HG02885 (cell line): ENCODE data around the gene ZNF627.
"Not testable (repeated sequence)": the region's sequence is repeated elsewhere in the genome, so short reads cannot be mapped to it uniquely, and the experiment has no call there.

Source experiments
- ATAC-seq: cut with Tn5 transposase; IDR thresholded peaks from one replicate; pipeline ENCODE4 v1.9.1; 2021; ENCODE audit warnings: mild to moderate bottlenecking; ENCODE audit not compliant: unreplicated experiment, poor library complexity

ZNF627 gene

GRCh38 chr19:11620553-11620952, 23.3 kb downstream of the ZNF627 start:
- ATAC-seq, result no peak

DNA sequence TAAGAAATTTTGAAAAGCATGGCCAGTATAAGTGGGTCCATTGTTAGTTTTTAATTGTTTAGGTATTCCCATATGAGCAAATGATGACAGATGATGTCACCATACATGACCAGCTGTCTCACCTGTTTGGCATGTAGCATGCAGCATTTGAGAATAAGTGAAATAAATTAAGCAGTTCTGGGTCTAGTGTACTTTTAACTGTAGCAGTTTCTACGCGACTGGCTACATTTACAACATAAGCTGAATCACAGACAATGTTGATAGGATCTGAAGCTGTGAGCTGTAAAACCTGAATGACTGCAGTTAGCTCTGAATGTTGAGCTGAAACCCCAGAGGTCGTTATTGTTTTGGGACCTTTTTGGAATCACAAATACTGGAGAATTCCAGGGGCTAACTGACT, 25.1 kb downstream of the ZNF627 start:
- ATAC-seq, result not testable (repeated sequence)

GRCh38 chr19:11624069-11624463, 26.8 kb downstream of the ZNF627 start:
- no peak for ATAC-seq

- no peak for ATAC-seq
Measured at GRCh38 chr19:11626252-11626651, 29.0 kb downstream of the ZNF627 start.

DNA sequence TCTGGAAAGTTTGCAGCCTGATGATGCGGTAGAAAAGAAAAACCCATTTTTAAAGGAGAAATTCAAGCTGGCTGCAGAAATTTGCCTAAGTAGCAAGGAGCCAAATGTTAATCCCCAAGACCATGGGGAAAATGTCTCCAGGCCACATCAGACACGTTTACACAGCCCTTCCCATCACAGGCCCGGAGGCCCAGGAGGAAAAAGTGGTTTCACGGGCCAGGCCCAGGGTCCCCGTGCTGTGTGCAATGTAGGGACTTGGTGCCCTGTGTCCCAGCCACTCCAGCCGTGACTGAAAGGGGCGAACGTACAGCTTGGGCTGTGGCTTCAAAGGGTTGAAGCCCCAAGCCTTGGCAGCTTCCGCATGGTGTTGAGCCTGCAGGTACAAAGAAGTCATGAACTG, 35.9 kb downstream of the ZNF627 start:
- ATAC-seq, result no peak

DNA sequence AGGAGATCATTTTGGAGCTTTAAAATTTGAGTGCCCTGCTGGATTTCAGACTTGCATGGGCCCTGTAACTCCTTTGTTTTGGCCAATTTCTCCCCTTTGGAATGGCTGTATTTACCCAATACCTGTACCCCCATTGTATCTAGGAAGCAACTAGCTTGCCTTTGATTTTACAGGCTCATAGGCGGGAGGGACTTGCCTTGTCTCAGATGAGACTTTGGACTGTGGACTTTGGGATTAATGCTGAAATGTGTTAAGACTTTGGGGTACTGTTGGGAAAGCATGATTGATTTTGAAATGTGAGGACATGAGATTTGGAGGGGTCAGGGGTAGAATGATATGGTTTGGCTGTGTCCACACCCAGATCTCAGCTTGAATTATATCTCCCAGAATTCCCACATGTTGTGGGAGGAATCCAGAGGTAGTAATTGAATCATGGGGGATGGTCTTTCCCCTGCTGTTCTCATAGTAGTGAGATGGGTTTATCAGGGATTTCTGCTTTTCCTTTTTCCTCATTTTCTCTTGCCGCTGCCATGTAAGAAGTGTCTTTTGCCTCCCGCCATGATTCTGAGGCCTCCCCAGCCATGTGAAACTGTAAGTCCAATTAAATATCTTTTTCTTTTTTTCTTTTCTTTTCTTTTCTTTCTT, 36.9 kb downstream of the ZNF627 start:
- ATAC-seq, result not testable (repeated sequence)

DNA sequence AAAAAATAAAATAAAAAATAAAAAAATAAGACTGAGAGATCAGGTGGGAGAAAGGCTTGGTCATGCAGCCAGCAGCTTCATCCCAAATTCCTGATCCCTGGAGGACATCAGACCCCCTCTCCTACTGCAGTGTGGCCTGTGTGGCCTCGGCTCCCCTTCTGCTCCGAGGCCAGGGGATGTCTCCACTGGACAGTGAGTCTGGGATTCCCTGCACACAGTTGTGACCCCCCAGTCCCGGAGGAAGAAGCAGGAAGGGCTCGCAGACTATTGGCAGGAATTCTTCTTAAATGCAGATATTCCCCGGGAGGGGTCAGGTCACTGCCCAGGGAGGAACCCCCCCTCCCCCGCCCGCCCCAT, 41.9 kb downstream of the ZNF627 start:
- ATAC-seq, result peak; percentile 14

- ATAC-seq, result peak; percentile 94
Measured at GRCh38 chr19:11639602-11640471, 42.6 kb downstream of the ZNF627 start.

DNA sequence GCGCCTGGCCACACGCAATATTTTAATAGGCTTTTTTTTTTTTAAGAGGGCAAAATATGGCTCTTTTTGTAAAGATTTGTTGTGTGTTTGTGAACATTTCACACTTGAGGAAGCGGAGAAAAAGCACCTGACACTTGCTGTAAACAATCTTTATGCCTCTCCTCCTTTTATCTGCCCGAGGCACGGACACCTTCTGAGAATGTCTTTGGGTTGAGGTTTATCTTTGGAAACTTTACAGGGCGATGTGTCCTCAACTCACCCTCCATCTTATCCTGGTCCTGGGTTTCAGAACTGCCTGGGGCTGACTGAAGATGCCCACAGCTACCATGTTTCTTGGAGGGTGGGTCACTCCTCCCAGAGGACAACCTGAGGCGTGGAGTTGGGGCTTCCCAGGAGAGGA, 44.0 kb downstream of the ZNF627 start:
- ATAC-seq, result no peak

DNA sequence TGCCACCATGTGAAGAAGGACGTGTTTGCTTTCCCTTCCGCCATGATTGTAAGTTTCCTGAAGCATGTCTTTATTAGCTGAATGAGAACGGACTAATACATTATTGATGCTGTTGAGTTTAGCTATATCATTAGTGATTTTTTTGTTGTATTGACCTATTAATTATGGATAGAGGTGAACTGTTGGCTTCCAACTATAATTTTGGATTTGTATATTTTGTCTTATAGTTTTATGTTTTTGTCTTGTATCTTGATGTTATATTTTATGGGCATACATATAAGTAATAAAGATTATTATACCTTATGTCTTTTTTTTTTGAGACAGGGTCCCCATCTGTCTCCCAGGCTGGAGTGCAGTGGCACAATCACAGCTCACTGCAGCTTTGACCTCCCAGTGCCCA, 45.6 kb downstream of the ZNF627 start:
- ATAC-seq, result no peak

- no peak for ATAC-seq
Measured at GRCh38 chr19:11649941-11650340, 52.7 kb downstream of the ZNF627 start.

DNA sequence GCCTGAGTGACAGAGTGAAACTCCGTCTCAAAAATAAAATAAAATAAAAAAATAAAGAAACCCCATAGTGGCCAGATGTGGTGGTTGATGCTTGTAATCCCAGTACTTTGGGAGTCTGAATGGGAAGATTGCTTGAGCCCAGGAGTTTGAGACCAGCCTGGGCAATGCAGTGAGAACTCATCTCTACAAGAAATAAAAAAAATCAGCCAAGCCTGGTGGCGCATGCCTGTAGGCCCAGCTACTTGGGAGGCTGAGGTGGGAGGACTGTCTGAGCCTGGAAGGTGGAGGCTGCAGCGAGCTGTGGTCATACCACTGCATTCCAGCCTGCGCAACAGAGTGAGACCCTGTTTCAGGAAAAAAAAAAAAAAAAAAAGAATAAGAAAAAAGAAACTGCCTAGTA, 53.8 kb downstream of the ZNF627 start:
- ATAC-seq, result no peak

DNA sequence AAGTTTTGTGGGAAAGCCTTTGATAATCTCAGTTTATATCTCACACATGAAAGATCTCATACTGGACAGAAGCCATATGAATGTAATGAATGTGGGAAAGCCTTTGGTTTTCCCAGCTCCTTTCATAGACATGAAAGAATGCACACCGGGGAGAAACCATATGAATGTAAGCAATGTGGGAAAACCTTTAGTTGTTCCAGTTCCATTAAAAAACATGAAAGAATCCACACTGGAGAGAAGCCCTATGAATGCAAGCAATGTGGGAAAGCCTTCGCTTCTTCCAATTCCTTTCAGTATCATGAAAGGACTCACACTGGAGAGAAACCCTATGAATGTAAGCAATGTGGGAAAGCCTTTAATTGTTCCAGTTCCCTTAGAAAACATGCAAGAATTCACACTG, 54.8 kb downstream of the ZNF627 start:
- ATAC-seq, result no peak

DNA sequence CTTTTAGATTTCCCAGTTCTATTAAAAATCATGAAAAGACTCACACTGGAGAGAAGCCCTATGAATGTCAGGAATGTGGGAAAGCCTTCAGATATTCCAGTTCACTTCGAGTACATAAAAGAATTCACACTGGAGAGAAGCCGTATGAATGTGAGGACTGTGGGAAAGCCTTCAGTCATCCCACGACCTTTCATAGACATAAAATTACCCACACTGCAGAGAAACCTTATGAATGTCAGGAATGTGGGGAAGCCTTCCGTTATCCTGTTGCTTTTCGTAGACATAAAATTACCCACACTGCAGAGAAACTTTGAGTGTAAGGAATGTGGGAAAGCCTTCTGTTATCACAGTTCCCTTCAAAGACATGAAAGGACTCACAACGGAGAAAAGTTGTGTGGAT, 55.2 kb downstream of the ZNF627 start:
- ATAC-seq, result no peak

- no peak for ATAC-seq
Measured at GRCh38 chr19:11656535-11656934, 59.3 kb downstream of the ZNF627 start.

- no peak for ATAC-seq
Measured at GRCh38 chr19:11657307-11657706, 60.0 kb downstream of the ZNF627 start.

DNA sequence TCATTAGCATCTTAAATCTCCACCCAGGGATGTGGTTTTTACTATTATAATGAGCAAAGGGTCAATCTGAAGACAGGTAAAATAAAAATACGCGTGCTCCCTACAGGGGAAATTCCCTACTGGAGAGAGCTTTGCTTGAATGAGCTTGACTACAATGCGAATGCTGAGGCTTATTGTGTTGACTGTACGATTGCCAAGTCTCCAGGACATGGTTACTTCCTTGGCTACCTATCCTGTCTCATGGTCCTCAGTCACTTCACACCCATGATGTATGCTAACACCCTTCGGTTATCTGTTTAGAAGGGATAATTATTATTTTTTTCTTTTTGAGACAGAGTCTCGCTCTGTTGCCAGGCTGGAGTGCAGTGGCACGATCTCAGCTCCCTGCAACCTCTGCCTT, 61.7 kb downstream of the ZNF627 start:
- ATAC-seq, result no peak

DNA sequence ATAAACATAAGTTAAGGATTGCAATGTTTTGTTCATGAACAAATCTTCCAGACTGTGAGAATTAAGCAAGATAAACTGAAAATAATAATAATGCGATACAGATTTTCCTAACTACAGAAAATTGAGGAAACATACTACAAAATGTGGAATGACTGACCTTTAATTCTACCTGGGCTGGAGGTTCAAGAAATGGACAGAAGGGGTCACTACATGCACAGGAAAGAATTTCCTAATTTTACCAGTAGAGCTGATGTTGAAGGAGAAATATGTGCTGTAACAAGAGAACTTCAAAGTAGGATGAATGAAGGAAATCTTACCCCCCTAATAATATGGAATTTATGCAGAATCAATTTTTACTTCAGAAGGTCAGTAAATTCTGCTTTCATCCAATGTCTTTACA, 62.3 kb downstream of the ZNF627 start:
- no peak for ATAC-seq

DNA sequence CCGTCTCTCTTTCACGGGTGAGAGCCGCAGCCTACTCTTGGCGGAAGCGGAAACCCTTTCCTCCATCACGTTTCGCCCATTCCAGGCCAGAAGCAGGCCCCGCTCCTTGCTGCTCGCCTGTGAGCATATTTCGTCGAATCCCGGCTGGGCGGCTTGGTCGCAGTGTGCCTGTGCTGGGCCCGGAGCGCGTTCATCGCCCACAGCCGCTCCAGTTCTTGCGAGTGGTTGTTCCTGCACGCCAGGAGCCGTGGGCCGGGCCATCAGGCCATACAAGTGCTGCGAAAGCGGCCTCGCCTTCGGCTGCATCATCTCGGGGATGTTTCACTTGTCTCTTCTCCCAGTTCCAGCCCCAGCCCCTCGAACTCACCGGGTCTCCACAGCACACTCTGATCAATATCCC, 65.0 kb downstream of the ZNF627 start:
- no peak for ATAC-seq

- ATAC-seq, result no peak
Measured at GRCh38 chr19:11663181-11663591, 65.9 kb downstream of the ZNF627 start.
